ENCODE measurements around the gene TAF4B.
"Not testable (repeated sequence)": the region's sequence is repeated elsewhere in the genome, so short reads cannot be mapped to it uniquely, and the experiment has no call there.

The TAF4B gene

GRCh38 chr18:26429535-26430226 is 203.4 kb downstream of the TAF4B start:
- DNase-seq = peak; percentile 86

GRCh38 chr18:26432651-26433424 is 206.6 kb downstream of the TAF4B start:
- no peak for DNase-seq

GRCh38 chr18:26434887-26435286 is 208.6 kb downstream of the TAF4B start:
- DNase-seq = no peak

- no peak for DNase-seq
Observed at GRCh38 chr18:26435415-26436095, 209.3 kb downstream of the TAF4B start.

- DNase-seq = peak; percentile 86
Observed at GRCh38 chr18:26436176-26437051, 210.2 kb downstream of the TAF4B start.

GRCh38 chr18:26437634-26438033 is 211.4 kb downstream of the TAF4B start:
- DNase-seq = not testable (repeated sequence)

- no peak for DNase-seq
Observed at GRCh38 chr18:26438980-26439379, 212.7 kb downstream of the TAF4B start.

- DNase-seq = no peak
Observed at GRCh38 chr18:26439537-26439936, 213.3 kb downstream of the TAF4B start.

GRCh38 chr18:26440644-26441043 is 214.4 kb downstream of the TAF4B start:
- DNase-seq = no peak

Data from fibroblast of skin of right quadriceps (primary cell).